D721Med (cell line): ENCODE results near the gene AARS2.
A peak's percentile ranks its signal among the peaks of the same experiment; 100 is the strongest.

Source experiments
- DNase-seq: peaks from one replicate; pipeline ENCODE4 v3.0.0; 2011; ENCODE audit warnings: low spot score; ENCODE audit not compliant: insufficient read length
- FAIRE-seq: peaks from 2 replicates; lab custom pipeline; 2011; peaks lifted over from hg19 to GRCh38; lab: Jason Lieb, UNC
- CTCF ChIP-seq: IDR thresholded peaks from 2 replicates; pipeline ENCODE4 v1.5.1; 2012; ENCODE audit warnings: mild to moderate bottlenecking, control low read depth; ENCODE audit not compliant: insufficient read depth; ENCODE audit errors: missing control alignments

The AARS2 gene

GRCh38 chr6:44269921-44270525 is 43.1 kb downstream of the AARS2 start, which contains the start of gene TMEM151B:
TMEM151B (plus strand) TSS chr6:44270450; CDS start chr6:44270743, 293 bp downstream.
- TF ChIP-seq CTCF: no peak
- DNase-seq: no peak
- no peak for FAIRE-seq

GRCh38 chr6:44269178-44269920 is 43.8 kb downstream of the AARS2 start:
- DNase-seq (no peak), FAIRE-seq (no peak)
- no peak for TF ChIP-seq CTCF

GRCh38 chr6:44268095-44268628 is 45.0 kb downstream of the AARS2 start:
- peak; percentile 95 for TF ChIP-seq CTCF
- FAIRE-seq (no peak), DNase-seq (no peak)

- no peak for TF ChIP-seq CTCF
- FAIRE-seq (no peak), DNase-seq (no peak)
These were observed 45.9 kb downstream of the AARS2 start for GRCh38 chr6:44267252-44267651.

- DNase-seq: no peak
- no peak for TF ChIP-seq CTCF
- no peak for FAIRE-seq
These were observed 46.8 kb downstream of the AARS2 start for GRCh38 chr6:44266347-44266746.

GRCh38 chr6:44265722-44266233 is 47.4 kb downstream of the AARS2 start:
- no peak for TF ChIP-seq CTCF
- no peak for FAIRE-seq
- no peak for DNase-seq
